VCaP (cell line): ENCODE data around the gene DNAAF3.

Experiments used
- H3K27ac ChIP-seq: fragments of 450-650 bp; 2 replicates; pipeline ENCODE4 v1.5.1; 2017
- TF ChIP-seq, protein P1 (sequence below): fragments of 450-650 bp; conservative IDR thresholded peaks from 2 replicates; pipeline ENCODE4 v1.5.1; 2017; ENCODE audit warnings: mild to moderate bottlenecking, moderate library complexity

The DNAAF3 gene

DNA sequence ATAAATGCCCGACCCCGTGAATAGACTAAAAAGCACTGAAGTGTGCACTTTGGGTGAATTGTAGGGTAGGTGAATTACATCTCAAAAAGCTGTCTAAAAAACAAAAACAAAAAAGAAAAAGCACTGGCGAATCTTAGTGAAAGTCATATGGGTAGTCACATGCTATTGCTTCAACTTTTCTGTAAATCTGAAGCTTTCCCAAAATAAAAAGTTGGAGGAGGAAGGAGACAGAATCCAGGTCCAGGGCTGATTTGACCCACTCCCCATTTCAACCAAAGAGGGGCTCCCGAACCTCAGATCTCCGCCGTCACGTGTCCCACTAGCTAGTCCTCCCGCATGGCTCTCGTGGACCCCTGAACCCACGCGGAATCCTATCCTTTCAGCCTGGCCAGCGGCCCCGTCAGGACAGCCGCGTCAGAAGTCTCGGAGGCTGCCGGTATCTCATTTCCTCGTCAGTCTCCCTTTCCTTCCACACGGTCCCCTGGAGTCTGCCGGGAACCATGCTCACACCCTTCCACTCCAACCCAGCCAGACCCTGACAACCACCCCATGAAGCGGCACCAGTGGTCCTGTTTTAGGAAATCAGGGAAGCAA lies 55.1 kb downstream of the DNAAF3 start:
- TF ChIP-seq, protein P1, sequence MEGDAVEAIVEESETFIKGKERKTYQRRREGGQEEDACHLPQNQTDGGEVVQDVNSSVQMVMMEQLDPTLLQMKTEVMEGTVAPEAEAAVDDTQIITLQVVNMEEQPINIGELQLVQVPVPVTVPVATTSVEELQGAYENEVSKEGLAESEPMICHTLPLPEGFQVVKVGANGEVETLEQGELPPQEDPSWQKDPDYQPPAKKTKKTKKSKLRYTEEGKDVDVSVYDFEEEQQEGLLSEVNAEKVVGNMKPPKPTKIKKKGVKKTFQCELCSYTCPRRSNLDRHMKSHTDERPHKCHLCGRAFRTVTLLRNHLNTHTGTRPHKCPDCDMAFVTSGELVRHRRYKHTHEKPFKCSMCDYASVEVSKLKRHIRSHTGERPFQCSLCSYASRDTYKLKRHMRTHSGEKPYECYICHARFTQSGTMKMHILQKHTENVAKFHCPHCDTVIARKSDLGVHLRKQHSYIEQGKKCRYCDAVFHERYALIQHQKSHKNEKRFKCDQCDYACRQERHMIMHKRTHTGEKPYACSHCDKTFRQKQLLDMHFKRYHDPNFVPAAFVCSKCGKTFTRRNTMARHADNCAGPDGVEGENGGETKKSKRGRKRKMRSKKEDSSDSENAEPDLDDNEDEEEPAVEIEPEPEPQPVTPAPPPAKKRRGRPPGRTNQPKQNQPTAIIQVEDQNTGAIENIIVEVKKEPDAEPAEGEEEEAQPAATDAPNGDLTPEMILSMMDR = no peak
- H3K27ac ChIP-seq = no peak overlapping the region

DNA sequence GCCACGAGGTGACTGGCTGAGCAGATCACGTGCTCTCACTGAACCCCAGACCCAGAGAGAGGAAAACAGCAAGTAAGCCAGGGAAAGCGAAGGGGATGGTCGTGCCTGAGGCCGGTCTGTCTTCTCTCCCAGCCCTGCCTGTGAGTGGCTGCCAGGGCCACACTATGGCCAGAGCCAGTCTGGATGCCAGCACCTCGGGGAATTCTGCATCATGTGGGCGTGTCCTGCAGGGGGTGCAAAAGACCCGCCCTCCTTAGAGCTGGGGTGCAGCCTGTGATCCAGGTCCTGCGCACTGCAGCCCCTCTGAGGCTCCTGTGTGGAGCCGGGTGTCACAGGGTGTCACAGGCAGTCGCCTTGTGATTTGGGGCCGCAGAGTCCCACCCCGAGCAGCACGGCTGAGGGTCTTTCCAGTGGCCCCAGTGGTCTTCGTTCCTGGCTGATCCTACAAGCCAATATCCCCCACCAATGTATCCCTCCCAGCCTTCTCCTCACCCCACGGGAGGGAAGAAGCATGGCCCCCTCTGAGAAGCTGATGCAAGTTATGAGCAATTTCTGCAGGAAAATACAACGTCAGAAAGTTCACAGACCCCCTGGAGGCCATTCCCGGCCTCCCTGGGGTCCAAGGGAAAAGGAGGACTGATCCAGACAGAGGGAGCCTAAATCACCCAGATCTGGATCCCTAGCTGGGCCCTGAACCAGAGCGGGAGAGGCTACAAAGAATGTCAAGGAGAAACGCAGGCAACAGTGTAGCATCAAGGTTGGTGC lies 56.7 kb downstream of the DNAAF3 start:
- TF ChIP-seq, protein P1 = no peak
- no peak overlapping the region for H3K27ac ChIP-seq
